ENCODE data around the gene FYCO1. TPM values are rescaled to one million over a fixed set of nuclear protein-coding genes. Genes with fewer than 3 reads are reported as not detected.

FYCO1 gene
- polyA plus RNA-seq, 1 experiment = 14.2 TPM

DNA sequence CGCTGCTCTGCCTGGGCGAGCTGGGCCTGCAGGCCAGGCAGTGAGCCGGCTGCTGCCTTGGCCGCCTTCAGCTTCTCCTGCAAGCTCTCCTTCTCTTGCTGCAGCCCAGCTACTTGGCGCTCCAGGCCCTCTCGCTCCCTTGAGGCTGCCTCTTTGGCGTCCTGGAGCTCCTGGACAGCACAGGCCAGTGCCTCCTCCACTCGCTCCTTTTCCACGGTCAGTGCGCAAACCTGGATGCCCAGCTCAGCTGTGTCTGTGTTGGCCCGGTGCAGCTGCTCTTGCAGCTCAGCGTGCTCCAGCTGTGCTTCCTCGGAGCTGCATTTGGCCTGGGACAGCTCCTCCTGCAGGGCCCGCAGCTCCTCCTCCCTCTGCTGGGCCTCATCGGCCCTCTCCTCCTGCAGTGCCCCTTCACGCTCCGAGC is 29.2 kb downstream of the FYCO1 start:
- Histone ChIP-seq H3K4me3 (ENCODE audit: low read depth, low read length) (no peak overlapping the region), H3K27me3 (ENCODE audit: control insufficient read depth, insufficient read depth, low read length) (no peaks in the 10 kb centered on the region), H3K36me3 (ENCODE audit: control insufficient read depth, insufficient read depth, low read length) (peaks cover 48% of the 10 kb centered on the region)
- ChIA-PET CTCF (interaction anchor here (1.0 kb wide), 2 partner anchors 9 to 113 kb away, joined by 3 read pairs; no protein-coding TSS in a partner anchor), POLR2A (no interaction called here)
- no peak for DNase-seq (ENCODE audit: low read depth)
- TF ChIP-seq, protein P1, sequence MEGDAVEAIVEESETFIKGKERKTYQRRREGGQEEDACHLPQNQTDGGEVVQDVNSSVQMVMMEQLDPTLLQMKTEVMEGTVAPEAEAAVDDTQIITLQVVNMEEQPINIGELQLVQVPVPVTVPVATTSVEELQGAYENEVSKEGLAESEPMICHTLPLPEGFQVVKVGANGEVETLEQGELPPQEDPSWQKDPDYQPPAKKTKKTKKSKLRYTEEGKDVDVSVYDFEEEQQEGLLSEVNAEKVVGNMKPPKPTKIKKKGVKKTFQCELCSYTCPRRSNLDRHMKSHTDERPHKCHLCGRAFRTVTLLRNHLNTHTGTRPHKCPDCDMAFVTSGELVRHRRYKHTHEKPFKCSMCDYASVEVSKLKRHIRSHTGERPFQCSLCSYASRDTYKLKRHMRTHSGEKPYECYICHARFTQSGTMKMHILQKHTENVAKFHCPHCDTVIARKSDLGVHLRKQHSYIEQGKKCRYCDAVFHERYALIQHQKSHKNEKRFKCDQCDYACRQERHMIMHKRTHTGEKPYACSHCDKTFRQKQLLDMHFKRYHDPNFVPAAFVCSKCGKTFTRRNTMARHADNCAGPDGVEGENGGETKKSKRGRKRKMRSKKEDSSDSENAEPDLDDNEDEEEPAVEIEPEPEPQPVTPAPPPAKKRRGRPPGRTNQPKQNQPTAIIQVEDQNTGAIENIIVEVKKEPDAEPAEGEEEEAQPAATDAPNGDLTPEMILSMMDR (IDR thresholded peaks at IDR 0.05; ENCODE audit: insufficient read depth, low read depth, low read length) = no peak

DNA sequence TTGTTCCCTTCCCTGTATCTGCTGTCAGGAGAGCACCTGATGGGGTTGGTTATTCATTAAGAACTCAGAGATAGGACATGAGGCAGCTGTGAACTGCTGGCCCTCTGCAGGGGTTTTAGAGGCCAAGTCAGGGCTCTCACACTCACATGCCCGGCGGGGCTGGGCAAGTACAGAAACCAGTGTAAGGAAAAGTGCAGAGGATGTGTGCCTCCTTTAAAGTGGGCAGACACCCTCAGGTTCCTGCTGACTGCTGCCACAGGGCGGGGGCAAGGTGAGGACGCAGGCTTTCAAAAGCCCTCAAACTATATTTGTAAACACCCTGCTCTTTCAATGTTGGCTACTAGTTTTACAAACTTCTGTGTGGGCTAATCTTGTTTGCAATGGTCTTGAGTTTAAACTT is 30.0 kb downstream of the FYCO1 start:
- CTCF ChIA-PET = interaction anchor here (1.0 kb wide), 1 partner anchor 29 kb away, joined by 3 read pairs; no protein-coding TSS in a partner anchor
- Histone ChIP-seq H3K4me3 (ENCODE audit: low read depth, low read length) (no peak overlapping the region), H3K27me3 (ENCODE audit: control insufficient read depth, insufficient read depth, low read length) (no peaks in the 10 kb centered on the region), H3K36me3 (ENCODE audit: control insufficient read depth, insufficient read depth, low read length) (peaks cover 48% of the 10 kb centered on the region)
- POLR2A ChIA-PET = no interaction called here
- TF ChIP-seq, protein P1 (IDR thresholded peaks at IDR 0.05; ENCODE audit: insufficient read depth, low read depth, low read length) = no peak
- DNase-seq (ENCODE audit: low read depth) = no peak

- ChIA-PET POLR2A (no interaction called here), CTCF (interaction anchor here (1.0 kb wide), 2 partner anchors 29 kb away, joined by 3 read pairs; no protein-coding TSS in a partner anchor)
- TF ChIP-seq, protein P1 (IDR thresholded peaks at IDR 0.05; ENCODE audit: insufficient read depth, low read depth, low read length) = no peak
Observed at GRCh38 chr3:45965253-45965652, 30.4 kb downstream of the FYCO1 start.

DNA sequence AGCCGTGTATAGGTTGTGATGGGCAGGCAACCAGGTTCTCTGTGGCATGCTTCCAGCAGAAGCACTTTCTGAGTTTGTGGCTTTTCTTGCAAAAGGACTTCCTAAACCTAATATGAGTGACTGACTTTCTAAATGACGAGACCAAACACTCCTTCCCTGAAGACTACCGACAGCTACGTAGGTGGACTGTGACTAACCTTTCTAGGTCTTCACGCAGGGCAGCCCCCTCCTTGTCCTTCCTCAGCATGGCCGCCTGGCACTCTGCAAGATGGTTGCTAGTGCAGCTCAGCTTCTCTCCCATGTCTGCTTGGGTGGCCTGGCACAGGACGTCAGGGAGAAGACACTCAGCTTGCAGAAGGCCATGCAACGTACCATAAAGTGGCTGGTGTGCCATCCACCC is 31.5 kb downstream of the FYCO1 start:
- CTCF ChIA-PET = interaction anchor here (1.0 to 1.7 kb wide), 2 partner anchors 12 to 28 kb away, joined by 3 to 6 read pairs; no protein-coding TSS in a partner anchor
- Histone ChIP-seq H3K36me3 (ENCODE audit: control insufficient read depth, insufficient read depth, low read length) (peaks cover 49% of the 10 kb centered on the region), H3K4me3 (ENCODE audit: low read depth, low read length) (no peak overlapping the region), H3K27me3 (ENCODE audit: control insufficient read depth, insufficient read depth, low read length) (no peaks in the 10 kb centered on the region)
- DNase-seq (ENCODE audit: low read depth) = no peak
- TF ChIP-seq, protein P1 (IDR thresholded peaks at IDR 0.05; ENCODE audit: insufficient read depth, low read depth, low read length) = no peak
- POLR2A ChIA-PET = no interaction called here

More at GRCh38 chr3:45965253-45965652, 30.4 kb downstream of the FYCO1 start:
- H3K4me3 ChIP-seq (ENCODE audit: low read depth, low read length) = no peak overlapping the region
- DNase-seq (ENCODE audit: low read depth) = no peak
- peaks cover 49% of the 10 kb centered on the region for H3K36me3 ChIP-seq (ENCODE audit: control insufficient read depth, insufficient read depth, low read length)
- no peaks in the 10 kb centered on the region for H3K27me3 ChIP-seq (ENCODE audit: control insufficient read depth, insufficient read depth, low read length)

- Histone ChIP-seq H3K27me3 (ENCODE audit: control insufficient read depth, insufficient read depth, low read length) (no peaks in the 10 kb centered on the region), H3K4me3 (ENCODE audit: low read depth, low read length) (no peak overlapping the region), H3K36me3 (ENCODE audit: control insufficient read depth, insufficient read depth, low read length) (peaks cover 49% of the 10 kb centered on the region)
- no peak for DNase-seq (ENCODE audit: low read depth)
- ChIA-PET CTCF (interaction anchor here (1.0 to 1.8 kb wide), 3 partner anchors 11 to 115 kb away, joined by 4 to 8 read pairs (median 6); no protein-coding TSS in a partner anchor), POLR2A (no interaction called here)
- TF ChIP-seq, protein P1 (IDR thresholded peaks at IDR 0.05; ENCODE audit: insufficient read depth, low read depth, low read length) = no peak
Observed at GRCh38 chr3:45962033-45962432, 33.6 kb downstream of the FYCO1 start.

Data from BJ (cell line).